ENCODE data around the gene ZSWIM5.

- no peak for TF ChIP-seq CHD1 (IDR thresholded peaks at IDR 0.05; ENCODE audit: low read depth, low read length)
- TF ChIP-seq TEAD4 (IDR thresholded peaks at IDR 0.05; ENCODE audit: low read depth, low read length): no peak
Measured at GRCh38 chr1:45084562-45084961, 121.8 kb downstream of the ZSWIM5 start.
